GM18907 (cell line): ENCODE results near the gene PRDM15.
A peak's percentile ranks its signal among the peaks of the same experiment; 100 is the strongest.

Experiments
- ATAC-seq: cut with Tn5 transposase; IDR thresholded peaks from one replicate; pipeline ENCODE4 v1.9.1; 2021; ENCODE audit warnings: mild to moderate bottlenecking, moderate library complexity; ENCODE audit not compliant: unreplicated experiment

Gene PRDM15

DNA sequence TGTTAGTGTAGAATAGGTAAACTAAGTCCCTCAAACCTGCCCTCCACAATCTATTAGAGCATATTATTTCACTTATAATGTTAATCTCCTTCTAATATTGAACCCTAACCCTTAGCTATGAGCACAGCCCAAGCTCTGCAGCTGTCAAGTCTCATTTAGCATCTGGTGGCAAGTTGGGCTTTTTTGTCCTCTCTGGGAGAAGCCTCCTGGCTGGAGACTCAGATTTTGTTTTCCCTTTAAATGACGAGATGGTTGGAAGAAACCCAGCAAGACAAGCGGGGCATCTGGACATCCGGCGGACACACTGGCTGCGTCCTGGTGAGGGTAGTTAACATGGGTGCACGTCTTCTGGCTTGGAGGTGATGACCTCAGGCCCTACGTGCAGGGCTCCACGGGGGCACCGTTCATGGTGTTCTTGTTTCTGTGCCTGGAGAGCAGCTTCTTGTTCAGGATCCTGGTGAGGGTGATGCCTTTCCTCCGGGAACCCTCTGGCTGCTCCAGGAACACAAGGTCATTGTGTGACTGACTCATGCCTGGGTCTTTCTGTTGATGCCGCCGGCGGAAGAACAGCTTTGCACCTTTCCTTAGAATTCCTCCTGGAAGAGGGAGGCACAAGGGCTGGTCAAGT lies 9.7 kb upstream of the PRDM15 start:
- ATAC-seq, result no peak

DNA sequence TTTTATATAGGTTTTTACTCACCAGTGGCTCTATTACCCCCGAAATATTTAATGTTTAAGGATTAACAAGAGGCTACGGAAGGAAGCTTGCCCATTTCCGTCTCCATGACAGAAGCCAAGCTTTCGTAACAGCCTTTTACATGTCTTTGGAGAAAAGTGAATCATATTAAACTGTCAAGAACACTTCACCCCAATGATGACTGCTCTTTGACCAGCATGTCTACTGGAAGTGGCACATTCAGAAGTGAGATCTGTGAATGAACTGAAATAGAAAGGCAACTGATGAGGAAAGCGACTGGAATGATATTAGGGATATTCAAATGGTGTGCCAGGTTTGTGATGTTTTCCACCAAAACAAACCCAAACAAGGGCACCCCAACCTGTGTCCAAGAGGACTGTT lies 8.5 kb upstream of the PRDM15 start:
- no peak for ATAC-seq

DNA sequence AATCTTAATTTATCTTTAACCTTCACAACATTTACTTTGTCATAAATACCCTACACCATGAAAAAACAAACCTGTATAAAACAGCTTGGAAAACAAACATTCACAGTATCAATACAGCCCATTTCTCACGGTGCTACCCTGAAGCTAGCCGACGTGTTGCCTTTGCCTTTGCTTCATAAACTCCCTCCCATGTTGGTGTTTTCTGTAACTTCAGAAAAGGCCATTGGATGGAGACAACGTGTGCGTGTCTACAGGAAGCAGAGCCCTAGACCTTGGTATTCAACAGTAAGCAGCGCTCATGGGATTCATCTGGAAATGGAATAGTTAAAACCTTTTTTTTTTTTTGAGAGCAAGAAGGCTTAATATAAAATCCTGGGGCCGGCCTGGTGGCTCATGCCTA lies 7.2 kb upstream of the PRDM15 start:
- no peak for ATAC-seq

DNA sequence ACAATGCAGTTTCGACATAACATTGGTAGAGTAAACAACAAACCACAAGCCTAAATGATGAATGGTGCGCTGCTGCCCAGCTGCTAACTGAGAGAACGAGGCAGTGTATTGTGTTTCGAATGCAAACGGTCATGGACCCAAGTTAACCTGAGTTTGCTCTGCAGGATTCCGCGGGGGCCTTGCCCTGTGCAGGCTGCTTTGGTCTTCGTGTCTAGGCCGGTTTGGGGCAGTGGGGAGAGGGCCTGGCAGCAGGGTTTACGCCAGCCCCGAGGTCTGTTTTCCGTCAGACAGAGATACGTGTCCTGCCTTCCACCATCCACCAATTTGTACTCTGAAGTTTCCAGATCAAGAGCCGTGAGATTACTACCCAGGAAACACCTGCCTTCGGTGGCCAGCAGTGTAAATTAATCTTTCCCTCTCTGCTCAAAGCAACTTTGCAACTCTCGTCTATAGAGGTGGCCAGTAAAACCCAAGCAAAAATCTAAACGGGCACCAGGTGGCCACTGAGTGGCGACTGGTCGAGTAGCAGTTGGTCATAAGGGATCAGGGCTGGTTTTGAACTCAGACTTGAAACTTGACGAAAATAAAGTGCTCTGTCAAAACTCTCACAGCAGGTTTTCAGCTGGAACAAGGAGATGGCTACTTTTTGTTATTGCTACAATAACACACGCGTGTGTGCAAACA lies 6.3 kb upstream of the PRDM15 start:
- no peak for ATAC-seq

DNA sequence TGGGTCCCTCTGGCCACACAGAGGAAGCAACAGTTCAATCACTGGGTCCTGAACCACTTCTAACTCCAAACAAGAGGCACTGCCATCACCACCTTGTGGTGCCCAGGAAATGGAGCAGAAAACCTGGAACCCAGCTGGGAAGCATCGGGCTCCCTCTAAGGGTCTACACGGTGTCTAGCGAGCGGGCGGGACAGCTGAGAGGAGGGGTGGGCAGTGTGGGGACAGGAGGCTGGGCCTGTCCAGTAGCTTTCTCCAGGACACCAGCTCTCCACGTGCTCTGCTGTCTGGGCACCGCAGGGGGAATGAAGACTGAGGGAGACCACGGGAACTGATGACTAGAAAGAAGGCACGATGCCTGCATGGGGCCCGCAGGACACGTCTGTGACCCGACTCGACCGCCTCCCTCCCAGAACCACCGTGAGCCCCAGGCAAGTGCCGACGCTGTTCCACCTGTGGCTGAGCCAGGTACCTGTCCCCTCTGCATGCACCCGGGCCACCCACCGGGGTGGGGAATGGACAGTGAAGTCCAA lies 5.4 kb upstream of the PRDM15 start:
- no peak for ATAC-seq

DNA sequence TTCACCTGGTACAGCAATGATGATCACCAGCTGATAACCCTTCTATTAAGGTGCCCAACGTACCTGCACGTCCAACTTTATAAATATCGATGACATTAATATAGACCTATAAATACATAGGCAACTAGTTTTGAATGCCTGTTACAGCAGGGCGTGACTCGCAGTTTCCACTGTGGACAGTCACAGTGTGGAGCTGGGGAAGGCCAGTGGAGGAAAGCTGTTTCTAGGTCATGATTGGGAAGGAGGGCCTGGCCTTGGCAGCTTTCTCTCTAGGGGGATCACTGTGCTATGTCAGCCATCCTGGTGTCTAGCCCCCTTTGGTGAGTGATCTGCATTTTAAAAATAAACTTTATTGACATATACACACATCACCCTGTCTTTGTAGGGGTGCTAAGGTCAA lies 4.4 kb upstream of the PRDM15 start:
- ATAC-seq, result no peak

DNA sequence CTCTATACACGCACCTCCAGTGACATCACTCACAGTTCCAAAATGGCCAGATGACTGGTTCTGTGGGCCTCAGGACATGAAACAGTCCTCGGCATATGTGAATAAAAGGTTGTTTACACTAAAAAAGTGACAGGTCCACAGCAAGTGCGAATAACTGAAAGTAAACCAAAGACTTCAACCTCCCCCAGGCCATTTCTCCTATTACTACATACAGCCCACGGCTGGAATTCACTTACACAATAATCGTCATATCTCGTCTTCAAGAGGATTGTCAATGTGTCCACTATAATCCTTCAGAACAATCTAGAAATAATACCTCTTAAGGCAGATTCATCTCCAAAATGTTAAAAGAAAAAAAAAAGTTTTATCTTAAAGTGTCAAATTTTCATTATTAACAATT lies 1.9 kb upstream of the PRDM15 start:
- no peak for ATAC-seq

DNA sequence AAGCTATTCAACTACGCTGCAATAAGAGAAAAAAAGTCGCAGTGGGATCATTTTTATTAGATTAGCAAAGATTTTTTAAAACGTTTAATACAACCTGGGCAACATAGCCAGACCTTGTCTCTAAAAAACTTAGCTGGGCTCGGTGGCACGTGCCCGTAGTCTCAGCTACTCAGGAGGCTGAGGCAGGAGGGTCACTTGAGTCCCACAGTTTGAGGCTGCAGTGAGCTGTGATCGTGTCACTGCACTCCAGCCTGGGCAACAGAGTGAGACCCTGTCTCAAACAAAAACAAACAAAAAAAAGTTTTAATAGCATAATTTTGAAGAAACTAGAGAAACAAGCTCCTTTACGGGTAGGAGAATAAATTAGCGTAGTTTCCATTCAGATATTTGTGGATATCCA lies 1.0 kb upstream of the PRDM15 start:
- no peak for ATAC-seq

DNA sequence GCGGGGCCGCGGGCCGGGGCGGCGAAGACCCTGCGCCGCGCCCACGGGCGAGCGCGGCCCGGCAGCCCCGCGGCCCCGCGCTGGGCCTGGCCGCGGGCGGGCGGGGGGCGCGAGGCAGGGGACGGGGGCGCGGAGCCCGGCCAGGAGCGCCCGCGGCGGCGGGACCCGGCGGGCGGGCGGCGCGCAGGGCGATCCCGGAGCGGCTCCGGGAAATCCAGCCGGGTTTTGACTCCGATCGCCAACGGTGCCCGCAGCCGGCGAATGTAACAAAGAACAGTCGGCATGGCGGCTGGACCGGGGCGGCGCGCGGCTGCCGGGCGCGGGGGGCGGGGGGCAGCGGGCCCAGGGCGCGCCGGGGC lies 334 bp downstream of the PRDM15 start:
- ATAC-seq, result peak; percentile 55

DNA sequence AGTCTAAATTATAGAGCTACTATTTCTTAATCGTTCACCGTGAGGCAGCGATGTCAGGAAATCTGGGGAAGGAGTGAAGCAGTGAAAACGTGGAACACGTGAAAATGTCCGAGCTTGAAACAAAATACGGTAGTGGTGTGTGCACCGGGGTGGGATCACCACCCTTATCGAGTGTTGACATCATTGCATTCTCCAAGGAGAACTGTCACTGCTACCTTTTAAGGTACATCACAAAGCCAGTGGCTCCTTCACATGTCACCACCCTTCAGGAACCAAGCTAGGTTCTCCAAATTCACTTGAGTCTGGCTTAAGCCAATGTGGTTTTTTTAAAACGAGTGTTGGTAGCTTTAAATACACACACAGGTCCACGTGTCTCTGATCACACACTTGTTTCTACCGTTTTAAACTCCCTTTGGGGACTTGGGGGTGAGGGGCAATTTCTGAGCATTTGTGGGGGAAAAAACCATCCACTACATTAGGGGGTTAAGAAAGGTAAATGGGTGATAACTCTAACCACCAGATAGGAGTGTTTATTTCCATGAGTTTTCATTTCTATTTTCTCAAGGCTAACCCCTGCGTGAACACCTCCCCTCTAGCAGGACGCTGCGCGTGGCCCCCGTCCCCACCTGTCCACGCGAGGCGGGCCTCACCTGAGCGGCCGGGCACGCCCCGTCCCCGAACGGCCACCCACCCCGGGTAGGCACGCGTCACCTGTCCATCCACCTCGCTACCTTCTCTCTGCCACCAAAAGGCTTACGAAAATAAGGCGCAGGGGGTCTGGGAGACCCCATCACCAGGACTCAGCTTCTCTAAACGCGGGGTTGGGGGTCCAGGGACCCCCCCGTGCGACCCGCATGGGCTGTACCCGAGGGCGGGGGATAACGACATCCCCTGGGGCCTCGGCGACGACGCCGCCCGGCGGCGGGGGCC lies 978 bp downstream of the PRDM15 start:
- ATAC-seq, result peak; percentile 34

DNA sequence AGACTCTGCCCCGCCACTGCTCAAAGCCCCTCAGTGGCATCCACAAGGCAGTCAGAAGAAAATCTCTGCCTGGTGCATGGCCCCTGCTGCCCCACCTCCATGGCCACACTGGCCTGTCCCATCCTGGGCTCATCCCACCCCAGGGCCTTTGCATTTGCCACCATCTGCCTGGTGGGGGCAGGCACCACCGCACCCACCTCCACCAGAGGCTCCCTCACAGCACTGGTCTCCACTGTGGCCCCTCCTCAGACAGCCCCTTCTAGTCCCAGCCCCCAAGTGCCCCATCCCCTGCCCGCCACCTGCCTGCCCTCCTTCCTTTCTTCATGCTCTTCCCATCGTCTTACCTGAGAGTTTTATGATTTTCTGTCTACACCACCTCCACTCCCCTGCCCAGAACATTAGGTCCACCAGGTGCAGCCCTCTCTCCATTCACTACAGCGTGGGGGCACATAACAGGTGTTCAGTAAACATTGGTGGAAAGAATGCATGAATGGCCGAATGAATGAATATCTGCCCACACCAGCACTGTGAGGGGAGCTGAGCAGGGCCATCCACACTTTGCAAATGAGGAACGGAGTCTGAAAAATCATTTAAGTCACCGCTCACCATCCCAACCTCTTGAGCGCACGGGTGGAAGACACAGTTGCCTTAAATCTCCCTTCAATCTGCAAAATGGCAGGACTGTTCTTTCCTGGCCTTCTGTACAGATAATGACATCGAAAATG lies 2.1 kb downstream of the PRDM15 start:
- no peak for ATAC-seq

DNA sequence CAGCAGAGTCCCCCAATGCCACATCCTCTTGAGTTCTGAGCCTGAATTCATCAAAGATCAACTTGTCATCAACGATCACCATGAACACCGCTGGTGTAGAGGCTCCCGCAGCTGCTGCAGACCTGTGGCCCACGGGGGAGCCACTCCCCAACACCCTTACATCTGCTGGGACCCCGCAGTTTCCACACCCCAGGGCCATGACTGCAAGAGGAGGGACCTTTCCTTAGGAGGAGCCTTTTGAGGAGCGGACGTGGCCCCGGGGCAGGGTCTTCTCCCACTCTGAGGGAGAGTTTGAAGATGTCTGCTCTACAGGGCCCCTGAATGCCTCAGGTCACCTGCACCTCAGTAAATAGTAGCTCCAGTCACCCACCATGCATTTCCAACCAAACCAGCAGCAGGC lies 2.7 kb downstream of the PRDM15 start:
- no peak for ATAC-seq

DNA sequence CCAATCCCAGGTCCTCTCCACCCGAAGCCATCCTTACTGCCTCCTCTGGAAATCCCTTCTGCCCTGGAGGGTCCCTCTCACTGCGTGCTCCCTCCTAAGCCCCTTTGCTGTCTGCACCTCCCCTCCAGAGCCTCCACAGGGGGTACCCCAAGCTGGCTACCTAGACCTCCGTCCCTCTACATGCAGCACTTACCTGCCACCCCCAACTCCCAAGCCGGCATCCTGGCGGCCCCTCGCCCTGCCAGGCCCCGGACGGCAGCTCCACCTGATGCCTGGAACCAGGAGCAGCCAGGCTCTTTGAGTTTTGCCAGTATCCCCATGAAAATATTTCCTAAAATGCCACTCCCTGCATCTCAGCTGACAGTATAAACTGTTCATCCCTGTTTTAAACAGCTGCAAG lies 4.1 kb downstream of the PRDM15 start:
- ATAC-seq, result no peak

DNA sequence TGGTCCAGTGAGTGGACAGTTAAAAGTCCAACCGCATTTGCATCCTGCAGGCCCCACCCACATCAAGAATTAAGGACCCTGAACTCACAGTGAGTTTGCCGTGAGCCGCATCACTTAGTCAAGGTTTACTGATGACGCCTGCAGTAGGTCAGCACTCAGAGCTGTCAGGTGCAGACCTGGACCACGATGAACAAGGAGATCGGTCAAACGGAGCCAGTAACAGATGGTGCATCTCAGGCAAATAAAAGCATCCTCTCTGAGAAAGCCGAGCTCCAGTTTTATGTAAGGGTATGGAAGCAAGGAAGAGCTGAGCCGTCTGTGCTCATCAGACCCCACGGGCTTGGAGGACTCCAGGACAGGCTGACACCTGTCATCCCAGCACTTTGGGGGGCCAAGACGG lies 4.5 kb downstream of the PRDM15 start:
- no peak for ATAC-seq

DNA sequence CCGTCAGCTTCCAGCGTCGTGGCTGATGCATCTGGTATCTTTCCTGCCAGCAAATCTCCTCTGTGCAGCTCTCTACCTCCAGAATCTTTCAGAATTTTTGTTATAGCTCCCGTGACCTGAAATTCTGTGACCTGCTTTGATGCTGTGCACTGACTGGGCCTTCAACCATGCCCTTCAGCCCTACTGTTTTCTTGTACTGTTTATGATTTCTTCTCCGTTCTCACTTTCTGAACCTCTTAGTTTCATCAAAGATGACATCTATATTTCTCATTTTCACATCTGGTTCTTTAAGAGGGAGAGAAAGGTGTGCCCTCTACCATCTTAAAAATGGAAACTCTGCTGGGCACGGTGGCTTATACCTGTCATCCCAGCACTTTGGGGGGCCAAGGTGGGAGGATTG lies 5.7 kb downstream of the PRDM15 start:
- no peak for ATAC-seq

DNA sequence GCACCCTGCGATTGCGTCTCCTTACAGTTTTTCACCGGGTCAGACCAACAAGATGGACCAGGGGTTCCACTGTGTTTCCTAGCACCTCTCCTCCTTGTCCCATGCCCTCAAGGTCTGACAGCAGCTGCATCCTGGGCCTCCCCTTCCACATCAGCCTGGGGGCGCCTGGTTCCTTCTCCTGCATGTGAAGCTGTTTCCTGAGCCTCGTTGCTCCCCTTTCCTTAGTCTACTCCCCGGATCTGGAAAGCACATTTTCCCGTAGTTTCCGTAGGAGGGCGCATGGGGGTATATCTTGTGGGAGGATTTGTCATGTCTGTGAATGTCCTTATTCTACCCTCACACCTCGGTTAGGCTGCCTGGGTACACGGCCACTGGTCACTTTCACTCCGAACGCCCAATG lies 6.1 kb downstream of the PRDM15 start:
- ATAC-seq, result no peak

DNA sequence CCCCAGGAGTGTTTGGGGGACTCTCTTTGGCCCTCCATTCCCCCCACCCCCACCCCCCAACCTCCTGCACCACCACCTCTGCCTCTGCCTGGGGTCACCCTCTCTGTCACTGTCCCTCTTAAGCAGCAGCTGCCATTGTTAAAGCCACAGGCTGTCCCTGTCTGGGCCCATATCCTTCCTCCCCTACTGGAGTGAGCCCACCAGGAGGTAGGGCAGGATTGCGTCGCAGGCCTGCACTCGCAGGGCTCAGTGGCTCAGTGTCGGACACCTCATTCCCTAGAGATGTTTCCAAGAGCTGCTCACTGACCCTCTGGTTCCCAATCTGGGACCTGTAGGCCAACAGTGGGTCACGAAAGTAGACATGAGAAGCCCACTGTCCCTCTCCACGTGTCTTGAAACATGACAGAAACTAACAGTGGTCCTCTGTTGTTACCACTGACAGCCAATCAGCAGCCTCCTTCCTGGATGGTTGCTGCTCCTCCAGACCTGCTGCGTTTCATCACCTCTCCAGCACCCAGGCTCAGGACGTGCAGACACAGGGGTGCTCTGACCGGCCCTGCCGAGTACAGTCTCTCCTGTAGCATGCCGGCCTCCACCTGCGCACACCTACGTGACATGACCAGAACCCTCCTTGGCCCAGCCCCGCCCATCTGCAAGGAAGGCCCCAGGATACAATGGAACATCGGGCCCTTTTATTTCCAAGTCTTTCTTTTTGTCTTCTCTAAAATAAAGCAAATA lies 7.7 kb downstream of the PRDM15 start:
- ATAC-seq, result no peak

DNA sequence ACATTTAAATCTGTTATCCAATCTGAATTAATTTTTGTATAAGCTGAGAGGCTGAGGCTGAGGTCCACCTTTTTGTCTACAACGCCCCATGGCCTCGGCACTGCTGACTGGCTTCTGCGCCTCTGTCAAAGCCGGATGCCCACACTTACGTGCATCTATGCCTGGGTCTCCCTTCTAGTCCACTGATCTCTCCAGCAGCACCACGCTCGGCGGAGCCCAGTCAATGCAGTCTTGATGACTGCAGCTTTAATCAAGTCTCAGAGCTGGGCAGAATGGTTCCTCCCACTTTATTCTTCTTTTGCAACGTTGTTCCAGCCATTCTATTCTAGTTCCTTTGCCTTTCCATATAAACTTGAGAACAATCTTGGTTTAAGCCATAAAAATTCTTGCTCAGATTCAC lies 9.4 kb downstream of the PRDM15 start:
- ATAC-seq, result no peak

DNA sequence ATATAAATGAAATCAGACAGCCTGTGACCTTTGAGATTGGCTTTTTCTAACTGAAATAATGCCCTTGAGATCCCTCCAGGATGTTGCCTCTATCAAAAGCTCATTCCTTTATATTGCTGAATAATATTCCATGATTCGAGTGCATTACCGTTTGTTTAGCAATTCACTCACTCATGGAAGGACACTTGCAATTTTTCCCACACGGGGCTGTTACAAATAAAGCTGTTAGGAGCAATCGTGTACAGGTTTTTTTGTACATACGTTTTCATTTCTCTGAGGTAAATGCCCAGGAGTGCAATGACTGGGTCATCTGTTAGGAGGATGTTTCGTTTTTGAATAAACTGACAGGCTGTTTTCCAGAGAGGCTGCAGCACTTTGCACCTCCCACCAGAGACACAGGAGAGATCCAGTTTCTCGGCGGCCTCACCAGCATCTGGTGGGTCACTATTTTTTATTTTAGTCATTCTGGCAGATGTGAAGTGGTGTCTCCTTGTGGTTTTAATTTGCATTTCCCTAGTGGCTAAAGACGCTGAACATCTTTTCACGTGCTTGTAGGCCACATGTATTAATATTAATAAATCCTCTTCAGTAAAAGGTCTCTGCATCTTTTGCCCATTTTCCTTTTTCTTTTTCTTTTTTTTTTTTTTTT lies 11.0 kb downstream of the PRDM15 start:
- ATAC-seq, result peak; percentile 61

DNA sequence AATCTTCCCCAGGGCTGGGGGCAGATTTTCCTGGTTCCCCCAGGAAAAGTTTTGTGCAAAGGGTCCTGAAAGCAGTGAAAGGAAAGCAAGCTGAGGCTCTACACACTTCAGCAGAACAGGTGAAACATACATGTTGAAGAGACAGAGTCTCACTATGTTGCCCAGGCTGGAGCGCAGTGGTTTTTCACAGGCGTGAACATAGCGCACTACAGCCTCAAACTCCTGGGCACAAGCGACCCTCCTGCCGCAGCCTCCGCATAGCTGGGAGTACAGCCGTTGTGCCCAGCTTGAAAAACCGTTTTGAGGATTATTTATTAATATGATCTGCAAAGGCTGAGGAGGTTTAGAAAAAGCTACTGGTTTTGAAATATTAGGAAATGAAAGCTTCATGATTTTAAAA lies 11.8 kb downstream of the PRDM15 start:
- ATAC-seq, result no peak
